K562 (cell line): ENCODE measurements around the gene STUB1. TPM values are rescaled to one million over a fixed set of nuclear protein-coding genes. Genes with fewer than 3 reads are reported as not detected.

Source experiments
- CBX8 ChIP-seq: fragments of 200-600 bp; sonication (generic); IDR thresholded peaks from 2 replicates; pipeline ENCODE4 v1.6.1; 2012; ENCODE audit warnings: borderline replicate concordance, mixed run types, low read depth, mild to moderate bottlenecking, moderate library complexity, mixed read lengths, low read length, control low read depth, inconsistent platforms; ENCODE audit not compliant: poor library complexity, severe bottlenecking; ENCODE audit errors: extremely low read depth
- CSDE1 ChIP-seq, 2 experiments: fragments of 450-650 bp; IDR thresholded peaks; 2 replicates each; pipeline ENCODE4 v1.6.1; 2016; ENCODE audit warnings: mild to moderate bottlenecking in 1 of 2
- DLX4 ChIP-seq: fragments of 250-450 bp; sonication (Bioruptor Pico); IDR thresholded peaks from 2 replicates; pipeline ENCODE4 v1.6.1; 2021; ENCODE audit warnings: mild to moderate bottlenecking
- EGR1 ChIP-seq: fragments of 450-650 bp; conservative IDR thresholded peaks from 2 replicates; pipeline ENCODE4 v1.6.1; 2017; ENCODE audit warnings: mild to moderate bottlenecking
- FOS ChIP-seq: IDR thresholded peaks from 3 replicates; pipeline ENCODE4 v1.6.1; 2011; ENCODE audit not compliant: insufficient read length; ENCODE audit errors: extremely low read depth
- FUS ChIP-seq: fragments of 200-400 bp; formaldehyde crosslinking; optimal IDR thresholded peaks from 2 replicates; pipeline ENCODE3; 2017; ENCODE audit warnings: low read depth, low read length
- KDM2B ChIP-seq: fragments of 250-450 bp; sonication (Bioruptor Pico); IDR thresholded peaks from 2 replicates; pipeline ENCODE4 v1.8.0; 2021; ENCODE audit warnings: mild to moderate bottlenecking, moderate library complexity
- PATZ1 ChIP-seq: fragments of 250-450 bp; sonication (Bioruptor Pico); IDR thresholded peaks from 2 replicates; pipeline ENCODE4 v1.5.0; 2020; ENCODE audit warnings: mild to moderate bottlenecking, borderline replicate concordance
- SLC30A9 ChIP-seq: fragments of 250-450 bp; sonication (Bioruptor Pico); IDR thresholded peaks from 2 replicates; pipeline ENCODE4 v1.8.0; 2022; ENCODE audit warnings: mild to moderate bottlenecking, moderate library complexity
- TEAD4 ChIP-seq, 2 experiments: sonication (generic) in 1 of 2; formaldehyde crosslinking in 1 of 2; IDR thresholded peaks; 2 replicates each; pipeline versions ENCODE4 v1.6.1 to v1.8.0; 2012 to 2022; ENCODE audit warnings: borderline replicate concordance in 1 of 2, inconsistent platforms in 1 of 2, low read length in 1 of 2, mild to moderate bottlenecking in 1 of 2, missing genetic modification reagents in 1 of 2
- ZNF232 ChIP-seq: sonication (generic); formaldehyde crosslinking; IDR thresholded peaks from 2 replicates; pipeline ENCODE4 v1.8.0; 2022; ENCODE audit warnings: mild to moderate bottlenecking, missing genetic modification reagents
- polyA plus RNA-seq, 8 experiments: library from polyadenylated mRNA; depleted of rRNA in 4 of 8; stranded (reverse) in 5 of 8; unstranded in 3 of 8; fragments of >200 nt; fragmentation: Nextera tagmentation in 2 of 8; fragmentation: Illumina TruSeq in 1 of 8; extraction: Ambion mirVana in 2 of 8; extraction: Trizol in 1 of 8; gene quantifications; 2 replicates each; pipeline versions ENCODE4 v1.2.1 to v1.2.3, GENCODE V29; 2011 to 2014; ENCODE audit warnings: inconsistent platforms in 1 of 8, missing spikeins in 1 of 8
- total RNA-seq, 7 experiments: library from RNA; depleted of rRNA in 6 of 7; stranded (reverse); fragments of >200 nt in 6 of 7; fragmentation: Illumina TruSeq in 2 of 7; extraction: Trizol in 2 of 7; gene quantifications; 2 replicates each; pipeline versions ENCODE4 v1.2.1 to v1.2.3, GENCODE V29; 2011 to 2021; ENCODE audit warnings: low replicate concordance in 1 of 7
- TF ChIP-seq, protein P1 (sequence below), 2 experiments: fragments of 450-650 bp in 1 of 2; sonication (generic) in 1 of 2; formaldehyde crosslinking in 1 of 2; IDR thresholded peaks; 2 replicates each; pipeline versions ENCODE4 v1.7.1 to v1.9.0; 2016 to 2022; ENCODE audit warnings: inconsistent platforms in 1 of 2, mild to moderate bottlenecking in 1 of 2, missing genetic modification reagents in 1 of 2

STUB1 gene
- total and polyA plus RNA-seq, 9 of the 15 experiments (the other 6 are each of a cell fraction or from before 2014, with no cell fraction given) = 10.6 to 251 (median 152) TPM

GRCh38 chr16:695355-696089 lies 15.3 kb downstream of the STUB1 start (continued):
- TF ChIP-seq, protein P1, sequence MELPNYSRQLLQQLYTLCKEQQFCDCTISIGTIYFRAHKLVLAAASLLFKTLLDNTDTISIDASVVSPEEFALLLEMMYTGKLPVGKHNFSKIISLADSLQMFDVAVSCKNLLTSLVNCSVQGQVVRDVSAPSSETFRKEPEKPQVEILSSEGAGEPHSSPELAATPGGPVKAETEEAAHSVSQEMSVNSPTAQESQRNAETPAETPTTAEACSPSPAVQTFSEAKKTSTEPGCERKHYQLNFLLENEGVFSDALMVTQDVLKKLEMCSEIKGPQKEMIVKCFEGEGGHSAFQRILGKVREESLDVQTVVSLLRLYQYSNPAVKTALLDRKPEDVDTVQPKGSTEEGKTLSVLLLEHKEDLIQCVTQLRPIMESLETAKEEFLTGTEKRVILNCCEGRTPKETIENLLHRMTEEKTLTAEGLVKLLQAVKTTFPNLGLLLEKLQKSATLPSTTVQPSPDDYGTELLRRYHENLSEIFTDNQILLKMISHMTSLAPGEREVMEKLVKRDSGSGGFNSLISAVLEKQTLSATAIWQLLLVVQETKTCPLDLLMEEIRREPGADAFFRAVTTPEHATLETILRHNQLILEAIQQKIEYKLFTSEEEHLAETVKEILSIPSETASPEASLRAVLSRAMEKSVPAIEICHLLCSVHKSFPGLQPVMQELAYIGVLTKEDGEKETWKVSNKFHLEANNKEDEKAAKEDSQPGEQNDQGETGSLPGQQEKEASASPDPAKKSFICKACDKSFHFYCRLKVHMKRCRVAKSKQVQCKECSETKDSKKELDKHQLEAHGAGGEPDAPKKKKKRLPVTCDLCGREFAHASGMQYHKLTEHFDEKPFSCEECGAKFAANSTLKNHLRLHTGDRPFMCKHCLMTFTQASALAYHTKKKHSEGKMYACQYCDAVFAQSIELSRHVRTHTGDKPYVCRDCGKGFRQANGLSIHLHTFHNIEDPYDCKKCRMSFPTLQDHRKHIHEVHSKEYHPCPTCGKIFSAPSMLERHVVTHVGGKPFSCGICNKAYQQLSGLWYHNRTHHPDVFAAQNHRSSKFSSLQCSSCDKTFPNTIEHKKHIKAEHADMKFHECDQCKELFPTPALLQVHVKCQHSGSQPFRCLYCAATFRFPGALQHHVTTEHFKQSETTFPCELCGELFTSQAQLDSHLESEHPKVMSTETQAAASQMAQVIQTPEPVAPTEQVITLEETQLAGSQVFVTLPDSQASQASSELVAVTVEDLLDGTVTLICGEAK (IDR thresholded peaks at IDR 0.05) = 0 out of 2 replicates have a peak, but pooled peaks have one; percentile 42
- TF ChIP-seq, protein P1 (CRISPR knock-in tag; IDR thresholded peaks at IDR 0.05) = peak; percentile 68
- TF ChIP-seq ZNF232 (CRISPR knock-in tag) (peak; percentile 92), CSDE1 (IDR thresholded peaks at IDR 0.05) (no peak), CBX8 (no peak), FUS (peak; percentile 17), EGR1 (peak; percentile 31; the same call in 1 of the 2 replicates), TEAD4 (IDR thresholded peaks at IDR 0.05; ENCODE audit: low read length) (no peak; the same call in 1 of the 2 replicates), TEAD4 (CRISPR knock-in tag; IDR thresholded peaks at IDR 0.05; ENCODE audit: borderline replicate concordance) (peak; percentile 97), DLX4 (CRISPR knock-in tag) (no peak), FOS (no peak), KDM2B (no peak), SLC30A9 (CRISPR knock-in tag) (no peak), PATZ1 (CRISPR knock-in tag) (no peak)
